GM12892 (cell line): ENCODE measurements around the gene KRT82.

ENCODE experiments used
- DNase-seq: peaks from one replicate; pipeline ENCODE4 v3.0.0; 2011; ENCODE audit not compliant: insufficient read length
- FAIRE-seq: peaks from 2 replicates; lab custom pipeline; 2011; peaks lifted over from hg19 to GRCh38; lab: Jason Lieb, UNC
- POLR2A ChIP-seq: IDR thresholded peaks from 2 replicates; pipeline ENCODE4 v1.6.1; 2011; ENCODE audit warnings: low read depth, low read length, control low read depth
- POLR2AphosphoS5 ChIP-seq: IDR thresholded peaks from 2 replicates; pipeline ENCODE4 v1.6.1; 2011; ENCODE audit warnings: low read depth, low read length, control low read depth
- TAF1 ChIP-seq: IDR thresholded peaks from 2 replicates; pipeline ENCODE4 v1.6.1; 2011; ENCODE audit warnings: low read depth, mild to moderate bottlenecking, control low read depth, low read length, borderline replicate concordance

KRT82 gene

DNA sequence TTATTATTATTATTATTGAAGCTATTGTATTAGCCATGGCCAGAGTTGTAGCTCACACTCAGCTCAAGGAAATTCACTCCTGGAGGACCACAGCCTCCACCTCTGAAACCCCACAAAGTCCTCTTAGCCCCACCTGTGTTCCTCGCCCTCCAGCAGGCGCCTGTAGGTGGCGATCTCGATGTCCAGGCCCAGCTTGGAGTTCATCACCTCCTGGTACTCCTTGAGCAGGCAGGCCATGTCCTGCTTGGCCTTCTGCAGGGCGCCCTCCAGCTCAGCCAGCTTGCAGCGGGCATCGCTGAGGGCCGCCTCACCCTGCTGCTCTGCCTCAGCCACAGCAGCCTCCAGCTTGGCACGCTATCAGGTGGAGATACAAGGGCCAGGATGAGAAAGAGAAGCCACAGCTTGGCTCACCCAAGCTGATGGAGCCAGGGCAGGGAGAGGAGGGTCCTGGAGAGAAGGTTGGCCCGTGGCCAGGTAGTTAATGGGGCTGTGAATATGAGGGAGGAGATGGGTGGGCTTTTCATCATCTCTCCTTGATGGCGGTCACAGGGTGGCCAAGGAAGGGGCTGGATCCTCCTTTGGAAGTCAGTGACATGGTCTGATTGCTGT, 43.9 kb downstream of the KRT82 start:
- no peak for TF ChIP-seq TAF1
- TF ChIP-seq POLR2A, result no peak
- no peak for TF ChIP-seq POLR2AphosphoS5
- FAIRE-seq (no peak), DNase-seq (no peak)

DNA sequence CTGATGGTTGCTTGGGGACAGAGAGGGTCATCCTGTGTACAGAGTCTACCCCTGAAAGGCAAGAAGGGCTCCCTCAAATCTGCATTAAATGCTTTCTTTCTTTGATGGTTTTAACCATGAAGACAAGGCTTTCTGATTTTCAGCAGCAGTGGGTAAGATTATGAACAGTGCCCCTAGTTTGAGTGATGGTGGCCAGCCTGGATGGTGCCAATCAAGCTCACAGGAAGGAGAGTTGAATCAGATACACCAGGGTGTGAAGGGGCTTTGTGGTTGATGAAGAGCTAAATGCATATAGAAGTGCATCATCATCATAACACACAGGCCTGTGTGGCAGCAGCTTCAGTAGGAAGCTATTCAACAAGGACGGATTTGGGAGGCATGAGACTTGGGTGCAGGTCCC, 44.6 kb downstream of the KRT82 start:
- FAIRE-seq, result no peak
- DNase-seq, result no peak
- TF ChIP-seq POLR2A (no peak), TAF1 (no peak), POLR2AphosphoS5 (no peak)

DNA sequence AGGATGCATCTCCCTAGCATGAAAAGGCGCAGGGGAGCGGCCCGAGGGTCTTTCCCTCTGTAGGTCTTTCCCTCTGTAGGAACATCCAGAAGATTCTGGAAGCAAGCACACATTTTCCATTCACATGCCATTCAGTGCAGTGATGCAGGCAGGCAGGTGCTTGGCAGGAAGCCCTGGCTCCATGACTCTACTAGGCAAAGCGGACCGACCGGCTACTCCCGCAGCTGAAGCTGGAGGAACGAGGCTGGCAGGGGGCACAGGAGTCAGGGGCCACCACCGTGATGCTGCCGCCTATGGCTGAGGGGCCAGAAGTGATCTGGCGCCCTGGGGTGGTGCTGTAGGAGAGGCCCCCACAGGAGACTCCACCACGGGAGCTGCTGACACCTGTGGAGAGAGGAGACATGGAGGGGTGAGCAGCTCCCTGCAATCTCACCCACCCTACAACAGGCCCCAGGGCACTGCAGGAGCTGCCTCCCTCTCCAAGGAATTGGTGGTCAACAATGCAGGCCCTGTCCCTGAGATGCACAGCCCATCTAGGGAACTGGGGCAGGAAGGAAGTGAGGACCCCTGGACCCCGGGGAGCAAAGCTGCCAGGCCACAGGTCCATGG, 45.4 kb downstream of the KRT82 start:
- no peak for TF ChIP-seq POLR2AphosphoS5
- no peak for TF ChIP-seq TAF1
- TF ChIP-seq POLR2A, result no peak
- DNase-seq, result no peak
- FAIRE-seq, result no peak

DNA sequence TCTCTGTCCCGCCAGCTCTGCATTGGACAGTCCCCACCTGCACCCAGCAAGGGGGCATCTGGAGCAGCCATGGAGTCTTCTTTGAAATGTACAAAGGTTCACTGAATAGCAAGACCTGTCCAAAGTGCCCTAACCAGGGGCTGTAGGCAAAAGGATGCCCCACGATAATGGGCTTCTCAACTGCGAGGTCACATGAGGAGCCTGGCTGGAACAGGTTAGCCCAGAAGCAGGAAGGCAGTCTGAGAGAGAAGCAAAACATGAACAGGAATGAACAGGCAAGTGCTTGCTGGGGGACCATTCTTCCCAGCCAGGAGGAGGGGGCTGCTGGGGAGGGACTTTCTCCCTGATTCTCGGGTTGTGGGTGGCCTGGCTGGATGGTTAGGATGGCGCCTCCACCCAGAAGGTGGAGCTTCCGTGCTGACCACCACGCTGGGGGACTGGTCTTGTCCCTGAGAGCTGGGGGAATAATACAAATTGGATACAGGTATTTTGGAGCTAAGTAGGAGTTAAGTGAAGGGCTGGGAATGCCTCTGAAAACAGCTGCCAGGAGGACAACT, 46.0 kb downstream of the KRT82 start:
- TF ChIP-seq TAF1, result no peak
- no peak for TF ChIP-seq POLR2AphosphoS5
- TF ChIP-seq POLR2A, result no peak
- DNase-seq (no peak), FAIRE-seq (no peak)

DNA sequence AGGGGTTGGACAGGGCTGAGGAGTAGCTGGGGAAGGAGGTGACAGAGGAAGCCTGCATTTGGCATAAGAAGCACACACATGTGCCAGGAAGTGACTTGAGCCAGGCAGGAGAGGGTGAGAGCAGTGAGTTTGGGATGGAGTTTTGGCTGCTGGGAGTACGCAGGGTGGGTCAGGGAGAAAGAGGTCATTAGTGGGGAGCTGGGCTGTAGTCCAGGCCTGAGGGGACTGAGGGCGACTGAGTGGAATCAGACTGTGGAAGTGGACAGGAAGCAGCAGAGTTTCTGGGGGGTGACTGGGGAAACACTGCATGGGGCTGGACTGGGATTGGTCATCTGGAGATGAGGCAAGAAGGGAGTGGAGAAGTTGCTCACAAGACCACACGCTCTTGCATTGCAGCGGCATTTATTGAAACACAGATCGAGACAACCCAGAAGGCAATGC, 46.5 kb downstream of the KRT82 start:
- FAIRE-seq (no peak), DNase-seq (no peak)
- TF ChIP-seq POLR2AphosphoS5 (no peak), TAF1 (no peak), POLR2A (no peak)

DNA sequence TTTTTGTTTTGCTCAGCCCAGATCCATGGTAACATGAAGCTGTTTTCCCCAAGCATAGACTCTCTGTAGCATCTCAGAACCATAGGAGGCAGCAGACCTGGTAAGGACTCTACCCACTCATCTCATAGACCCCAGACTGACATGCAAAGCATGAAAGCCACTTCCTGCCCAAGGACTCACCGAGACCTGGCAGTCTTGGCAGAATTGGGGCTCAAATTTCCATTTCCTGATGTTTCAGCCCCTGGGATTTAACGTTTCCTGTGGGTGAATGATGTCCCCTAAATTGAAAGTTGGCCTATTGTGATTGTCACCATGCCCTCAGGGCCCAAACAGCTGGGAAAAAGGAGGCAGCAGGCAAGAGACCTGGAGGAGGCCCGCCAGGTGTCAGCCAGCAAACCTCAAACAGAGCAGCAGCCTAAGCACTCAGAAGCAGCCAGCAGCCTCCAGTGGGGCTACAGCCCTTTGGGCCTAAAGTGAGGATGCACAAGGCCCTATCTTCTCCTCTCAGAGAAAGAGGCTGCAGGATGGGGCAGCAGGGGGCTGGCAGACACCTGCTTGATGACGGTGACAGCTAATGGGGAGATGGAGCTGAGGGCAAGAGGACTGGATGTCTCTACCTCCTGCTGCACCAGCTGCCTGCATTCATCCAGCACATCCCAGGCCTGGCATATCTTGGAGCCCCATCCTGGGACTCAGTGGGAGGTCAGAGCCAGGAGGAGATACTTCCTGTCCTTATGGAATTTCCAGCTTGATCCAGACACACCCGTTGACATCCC, 47.4 kb downstream of the KRT82 start:
- DNase-seq, result peak; percentile 68
- TF ChIP-seq TAF1 (no peak), POLR2A (no peak), POLR2AphosphoS5 (no peak)

DNA sequence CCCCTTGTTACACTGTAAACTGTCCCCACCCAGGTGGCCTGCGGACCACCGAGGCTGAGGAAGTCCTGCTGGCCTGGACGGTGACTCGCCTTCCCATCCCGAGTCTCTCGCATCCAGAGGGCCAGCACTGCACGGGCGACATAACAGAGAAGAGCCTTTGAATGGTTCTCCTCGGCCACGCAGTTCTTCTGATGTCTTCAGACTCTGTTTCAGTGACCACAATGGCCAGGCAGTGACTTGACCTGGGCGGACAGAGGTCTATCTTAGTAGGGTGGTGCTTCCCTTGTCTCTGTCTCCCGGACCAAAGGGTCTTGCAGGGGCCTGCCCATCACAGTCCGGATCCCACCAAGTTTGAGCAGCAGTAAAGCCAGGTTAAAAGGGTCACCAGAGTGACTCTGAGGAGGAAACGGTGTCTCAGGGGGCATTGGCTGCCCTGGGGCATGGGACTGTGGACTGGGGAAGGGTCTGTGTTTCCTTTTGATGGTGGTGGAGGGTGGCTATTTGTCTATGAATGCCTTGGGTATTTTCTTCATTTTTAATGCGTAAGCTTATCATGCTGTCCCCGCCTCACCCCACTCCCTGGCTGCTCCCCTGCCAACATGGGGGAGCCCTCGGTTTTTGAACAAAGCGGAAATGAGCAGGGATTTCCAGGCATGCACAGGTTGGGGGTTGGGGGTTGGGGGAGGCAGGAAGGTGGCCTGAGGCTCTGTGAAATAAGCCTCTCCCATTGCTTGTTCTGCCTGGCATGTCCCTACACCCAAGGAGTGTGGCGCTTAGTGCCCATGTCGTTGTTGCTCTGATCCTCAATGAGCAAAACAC, 49.2 kb downstream of the KRT82 start:
- FAIRE-seq, result no peak
- no peak for DNase-seq
- TF ChIP-seq TAF1 (no peak), POLR2A (no peak), POLR2AphosphoS5 (no peak)

More for the DNA sequence above, 47.4 kb downstream of the KRT82 start:
- FAIRE-seq, result peak; percentile 92

DNA sequence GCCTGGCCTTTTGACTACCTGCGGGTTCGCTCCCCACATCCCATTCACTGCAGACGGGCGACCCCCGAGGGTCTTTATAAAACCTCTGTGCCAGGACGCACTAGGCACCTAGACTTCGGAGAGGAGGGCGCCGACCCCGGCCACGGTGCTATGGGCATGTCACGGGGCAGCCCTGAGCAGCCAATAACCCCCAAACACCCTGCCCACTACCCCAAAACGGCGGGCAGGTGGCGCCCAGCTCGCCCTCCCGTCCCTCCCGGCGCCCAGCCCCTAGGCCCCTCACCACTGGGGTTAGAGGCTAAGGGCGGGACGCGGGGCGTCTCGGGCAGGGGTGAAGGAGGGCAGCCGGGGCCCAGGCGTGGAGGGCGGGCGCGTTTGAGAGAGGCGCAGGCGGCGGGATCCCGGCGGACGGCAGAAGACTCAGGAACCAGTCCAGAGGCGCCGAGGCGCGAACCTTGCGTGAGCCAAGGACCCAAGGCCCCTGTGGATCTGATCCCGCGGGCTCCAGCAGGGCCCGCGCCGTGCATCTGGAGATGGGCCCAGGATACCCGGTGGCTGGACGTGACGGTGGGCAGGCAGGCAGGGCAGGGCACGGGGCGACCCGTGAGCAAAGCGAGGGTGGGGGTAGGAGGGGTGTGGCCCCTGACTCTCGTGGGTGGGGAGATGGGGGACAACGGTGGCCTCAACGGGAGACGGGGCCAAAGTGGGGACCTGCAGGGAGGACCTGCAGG, 49.9 kb downstream of the KRT82 start:
- no peak for DNase-seq
- TF ChIP-seq TAF1 (no peak), POLR2A (no peak), POLR2AphosphoS5 (no peak)
- no peak for FAIRE-seq

DNA sequence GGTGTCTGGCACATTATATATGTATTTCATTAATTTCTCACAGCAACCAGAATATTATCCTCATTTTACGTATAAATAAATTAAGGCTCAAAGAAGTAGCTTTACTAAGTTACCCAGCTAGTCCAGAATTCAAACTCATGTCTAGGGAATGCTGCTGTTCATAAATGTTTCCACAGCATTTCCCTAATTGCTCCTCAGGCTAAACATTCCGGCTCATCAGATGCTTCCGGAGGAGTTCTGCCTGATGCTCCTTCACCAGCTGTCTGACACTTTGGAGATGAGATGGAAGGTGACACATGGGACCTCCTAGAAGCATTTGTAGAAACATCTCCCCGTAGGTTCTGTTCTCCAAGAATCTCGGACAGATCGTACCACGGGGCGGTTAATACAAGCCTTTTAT, 51.0 kb downstream of the KRT82 start:
- FAIRE-seq, result no peak
- DNase-seq, result no peak
- TF ChIP-seq TAF1 (no peak), POLR2AphosphoS5 (no peak), POLR2A (no peak)

DNA sequence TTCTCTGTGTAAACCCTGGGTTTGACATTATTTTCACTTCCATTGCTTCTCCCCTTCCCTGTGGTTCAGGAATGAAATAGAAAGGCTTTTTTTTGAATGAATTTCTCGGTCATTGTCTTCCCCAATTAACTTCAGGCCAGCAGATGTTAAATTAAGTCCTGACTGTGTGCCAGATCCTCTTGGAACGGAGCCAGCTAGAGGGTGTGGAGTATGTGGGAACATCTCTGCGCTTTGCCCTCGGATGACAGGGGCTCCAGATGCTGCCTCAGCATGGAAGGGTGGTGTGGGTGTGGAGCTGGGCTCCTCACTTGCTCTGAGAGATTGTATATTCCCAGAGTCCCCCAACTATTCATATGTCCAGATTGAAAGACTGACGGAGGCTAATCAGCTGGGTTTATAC, 51.9 kb downstream of the KRT82 start:
- TF ChIP-seq POLR2A (no peak), POLR2AphosphoS5 (no peak), TAF1 (no peak)
- DNase-seq (no peak), FAIRE-seq (no peak)
